Kidney capillary endothelial cell (primary cell): ENCODE measurements around the gene B3GALT6.
"Not testable (repeated sequence)": the region's sequence is repeated elsewhere in the genome, so short reads cannot be mapped to it uniquely, and the experiment has no call there.

ENCODE experiments used
- DNase-seq: peaks from one replicate; pipeline ENCODE4 v3.0.0-alpha.2; 2018; ENCODE audit warnings: low spot score

B3GALT6 gene

GRCh38 chr1:1232208-1232795, at the start of gene B3GALT6:
Gene B3GALT6, plus strand, starts transcription at chr1:1232237. Its CDS starts 42 bp downstream, at chr1:1232279.
- no peak for DNase-seq

- no peak for DNase-seq
These were observed 49.4 kb upstream of the B3GALT6 start for GRCh38 chr1:1182491-1183220.

- no peak for DNase-seq
These were observed 48.8 kb upstream of the B3GALT6 start for GRCh38 chr1:1183221-1183747.

GRCh38 chr1:1183833-1184775, 47.9 kb upstream of the B3GALT6 start:
- no peak for DNase-seq

GRCh38 chr1:1185101-1185765, 46.8 kb upstream of the B3GALT6 start:
- no peak for DNase-seq

- DNase-seq: no peak
These were observed 44.1 kb upstream of the B3GALT6 start for GRCh38 chr1:1187938-1188337.

GRCh38 chr1:1189111-1189510, 42.9 kb upstream of the B3GALT6 start:
- no peak for DNase-seq

- no peak for DNase-seq
These were observed 40.3 kb upstream of the B3GALT6 start for GRCh38 chr1:1191734-1192133.

- DNase-seq: no peak
These were observed 37.3 kb upstream of the B3GALT6 start for GRCh38 chr1:1194723-1195122.

- DNase-seq: not testable (repeated sequence)
These were observed 36.3 kb upstream of the B3GALT6 start for GRCh38 chr1:1195726-1196125.

- no peak for DNase-seq
These were observed 35.4 kb upstream of the B3GALT6 start for GRCh38 chr1:1196431-1197187.

GRCh38 chr1:1197188-1197500, 34.9 kb upstream of the B3GALT6 start:
- DNase-seq: no peak

- no peak for DNase-seq
These were observed 34.2 kb upstream of the B3GALT6 start for GRCh38 chr1:1197551-1198422.

GRCh38 chr1:1198423-1199140, 33.5 kb upstream of the B3GALT6 start:
- no peak for DNase-seq

- no peak for DNase-seq
These were observed 32.7 kb upstream of the B3GALT6 start for GRCh38 chr1:1199141-1199960.

GRCh38 chr1:1199961-1200875, 31.8 kb upstream of the B3GALT6 start:
- no peak for DNase-seq
